GM23338 (cell line): ENCODE measurements around the gene DAPK2.

ENCODE experiments used
- CREB1 ChIP-seq: fragments of 250-450 bp; sonication (Bioruptor Pico); IDR thresholded peaks from 2 replicates; pipeline ENCODE4 v1.5.0; 2020; ENCODE audit warnings: low read depth, mild to moderate bottlenecking, moderate library complexity
- CTCF ChIP-seq, 2 experiments: fragments of 200-600 bp in 1 of 2; sonication (generic) in 1 of 2; conservative IDR thresholded peaks; 2 replicates each; pipeline versions ENCODE4 v1.5.1 to v1.6.1; 2016 to 2017; ENCODE audit warnings: antibody characterized with exemption in 2 of 2, low read depth in 2 of 2, mild to moderate bottlenecking in 2 of 2, moderate library complexity in 1 of 2
- EZH2 ChIP-seq: fragments of 200-600 bp; sonication (generic); IDR thresholded peaks from one replicate; pipeline ENCODE4 v1.8.0; 2017; ENCODE audit warnings: antibody characterized with exemption, mild to moderate bottlenecking, low read depth; ENCODE audit not compliant: unreplicated experiment
- EZH2phosphoT487 ChIP-seq: fragments of 200-600 bp; sonication (generic); IDR thresholded peaks from one replicate; pipeline ENCODE4 v1.8.1; 2018; ENCODE audit warnings: antibody characterized with exemption; ENCODE audit not compliant: unreplicated experiment
- JUNB ChIP-seq: IDR thresholded peaks from one replicate; pipeline ENCODE4 v1.6.1; 2016; ENCODE audit warnings: antibody characterized with exemption; ENCODE audit not compliant: unreplicated experiment
- NANOG ChIP-seq: IDR thresholded peaks from 2 replicates; pipeline ENCODE4 v1.6.1; 2016; ENCODE audit warnings: antibody characterized with exemption, borderline replicate concordance
- POLR2AphosphoS5 ChIP-seq: IDR thresholded peaks from 2 replicates; pipeline ENCODE4 v1.6.1; 2016; ENCODE audit warnings: antibody characterized with exemption, low read depth
- REST ChIP-seq: IDR thresholded peaks from one replicate; pipeline ENCODE4 v1.6.1; 2018; ENCODE audit warnings: antibody characterized with exemption; ENCODE audit not compliant: unreplicated experiment
- STAT1 ChIP-seq: IDR thresholded peaks from one replicate; pipeline ENCODE4 v1.6.1; 2016; ENCODE audit warnings: antibody characterized with exemption; ENCODE audit not compliant: unreplicated experiment
- ZNF114 ChIP-seq: fragments of 250-450 bp; sonication (Bioruptor Pico); IDR thresholded peaks from 2 replicates; pipeline ENCODE4 v1.5.0; 2020; ENCODE audit warnings: mild to moderate bottlenecking, moderate library complexity
- ZNF331 ChIP-seq: fragments of 250-450 bp; sonication (Bioruptor Pico); IDR thresholded peaks from 2 replicates; pipeline ENCODE4 v1.5.0; 2020; ENCODE audit warnings: low read depth, mild to moderate bottlenecking, moderate library complexity
- TF ChIP-seq, protein P1 (sequence below): IDR thresholded peaks from 2 replicates; pipeline ENCODE4 v1.6.1; 2016; ENCODE audit warnings: antibody characterized with exemption

GRCh38 chr15:64095431-64095794, 49.1 kb upstream of the DAPK2 start:
- TF ChIP-seq CTCF (conservative IDR thresholded peaks at IDR 0.05; ENCODE audit: low read depth in 2 of 2), result no peak
- TF ChIP-seq CREB1 (CRISPR knock-in tag), result no peak
- TF ChIP-seq EZH2, result no peak
- TF ChIP-seq EZH2phosphoT487, result no peak
- no peak for TF ChIP-seq POLR2AphosphoS5
- TF ChIP-seq, protein P1, sequence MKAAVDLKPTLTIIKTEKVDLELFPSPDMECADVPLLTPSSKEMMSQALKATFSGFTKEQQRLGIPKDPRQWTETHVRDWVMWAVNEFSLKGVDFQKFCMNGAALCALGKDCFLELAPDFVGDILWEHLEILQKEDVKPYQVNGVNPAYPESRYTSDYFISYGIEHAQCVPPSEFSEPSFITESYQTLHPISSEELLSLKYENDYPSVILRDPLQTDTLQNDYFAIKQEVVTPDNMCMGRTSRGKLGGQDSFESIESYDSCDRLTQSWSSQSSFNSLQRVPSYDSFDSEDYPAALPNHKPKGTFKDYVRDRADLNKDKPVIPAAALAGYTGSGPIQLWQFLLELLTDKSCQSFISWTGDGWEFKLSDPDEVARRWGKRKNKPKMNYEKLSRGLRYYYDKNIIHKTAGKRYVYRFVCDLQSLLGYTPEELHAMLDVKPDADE, result no peak
- no peak for TF ChIP-seq JUNB
- TF ChIP-seq REST, result no peak
- no peak for TF ChIP-seq STAT1
- TF ChIP-seq ZNF114, result no peak
- TF ChIP-seq ZNF331 (CRISPR knock-in tag), result no peak
- TF ChIP-seq NANOG, result no peak
